GM12878 (cell line): ENCODE measurements around the gene NOXA1. TPM values are rescaled to one million over a fixed set of nuclear protein-coding genes. Genes with fewer than 3 reads are reported as not detected.

Source experiments
- ATAC-seq: fragments of 200-7000 bp; cut with Tn5 transposase; 3 replicates; pipeline ENCODE4 v1.9.1; 2020; ENCODE audit warnings: mild to moderate bottlenecking, moderate library complexity
- BruUV-seq: library from RNA; stranded (reverse); fragments of 400-500 nt; replicated peaks from 2 replicates; lab custom pipeline; 2021; lab: Mats Ljungman, UMichigan
- CTCF ChIA-PET: fragments of 300-600 bp; sonication (Branson Sonifier 250); formaldehyde crosslinking; extraction: SDS; loops from one replicate; lab custom pipeline; 2021; ENCODE audit warnings: inconsistent platforms; lab: Yijun Ruan, JAX
- POLR2A ChIA-PET: fragments of 350-600 bp; formaldehyde crosslinking; extraction: SDS; loops from one replicate; lab custom pipeline; 2021; ENCODE audit warnings: inconsistent platforms; lab: Charles Lee
- RAD21 ChIA-PET: fragments of 300-600 bp; sonication (Branson Sonifier 250); formaldehyde crosslinking; loops from one replicate; lab custom pipeline; 2023; ENCODE audit warnings: antibody characterized with exemption; ENCODE audit not compliant: unreplicated experiment; lab: Charles Lee
- SMC1A ChIA-PET: fragments of 300-600 bp; sonication (Branson Sonifier 250); formaldehyde crosslinking; loops from one replicate; lab custom pipeline; 2023; ENCODE audit not compliant: unreplicated experiment, uncharacterized antibody; lab: Charles Lee
- DNase-seq: peaks from one replicate; pipeline ENCODE4 v3.0.0-alpha.2; 2011; ENCODE audit warnings: low read depth, low spot score
- FAIRE-seq: peaks from 3 replicates; lab custom pipeline; 2011; peaks lifted over from hg19 to GRCh38; lab: Jason Lieb, UNC
- H2AFZ ChIP-seq: 2 replicates; pipeline ENCODE4 v1.6.0; 2011; ENCODE audit warnings: low read depth, low read length, control low read depth; ENCODE audit not compliant: control insufficient read depth
- H3K27ac ChIP-seq: 2 replicates; pipeline ENCODE4 v1.5.1; 2011; ENCODE audit warnings: control low read depth; ENCODE audit not compliant: control insufficient read depth, insufficient read depth
- H3K27me3 ChIP-seq, 2 experiments: replicated peaks in 1 of 2; 2 replicates each; pipeline versions ENCODE4 v1.6.0 to v1.6.1; 2011; ENCODE audit warnings: low read length in 1 of 2; ENCODE audit not compliant: control insufficient read depth in 2 of 2, insufficient read depth in 2 of 2
- H3K36me3 ChIP-seq, 2 experiments: 2 replicates each; pipeline ENCODE4 v1.5.1; 2011; ENCODE audit warnings: low read length in 1 of 2; ENCODE audit not compliant: control insufficient read depth in 2 of 2, insufficient read depth in 2 of 2
- H3K4me1 ChIP-seq: 2 replicates; pipeline ENCODE4 v1.6.1; 2011; ENCODE audit warnings: mild to moderate bottlenecking, low read length, moderate library complexity, mixed read lengths; ENCODE audit not compliant: control insufficient read depth, insufficient read depth
- H3K4me2 ChIP-seq: 2 replicates; pipeline ENCODE4 v1.6.0; 2011; ENCODE audit warnings: control low read depth; ENCODE audit not compliant: control insufficient read depth, insufficient read depth
- H3K4me3 ChIP-seq: fragments of 200-600 bp; sonication (generic); 2 replicates; pipeline ENCODE4 v1.5.1; 2016
- H3K79me2 ChIP-seq: 2 replicates; pipeline ENCODE4 v1.6.0; 2011; ENCODE audit warnings: low read length; ENCODE audit not compliant: control insufficient read depth, insufficient read depth
- H3K9ac ChIP-seq: 2 replicates; pipeline ENCODE4 v1.8.0; 2011; ENCODE audit warnings: low read length, control low read depth, mixed read lengths; ENCODE audit not compliant: control insufficient read depth, insufficient read depth
- H3K9me3 ChIP-seq: replicated peaks from 3 replicates; pipeline ENCODE4 v1.5.1; 2011; ENCODE audit warnings: mild to moderate bottlenecking, low read length; ENCODE audit not compliant: control insufficient read depth, insufficient read depth
- H4K20me1 ChIP-seq: 2 replicates; pipeline ENCODE4 v1.6.0; 2011; ENCODE audit not compliant: control insufficient read depth, insufficient read depth
- GABPA ChIP-seq: IDR thresholded peaks from 2 replicates; pipeline ENCODE4 v1.6.1; 2014; ENCODE audit warnings: antibody characterized with exemption, low read depth, mild to moderate bottlenecking, inconsistent platforms
- MTA3 ChIP-seq: IDR thresholded peaks from 2 replicates; pipeline ENCODE4 v1.6.1; 2012; ENCODE audit warnings: low read length, inconsistent platforms, borderline replicate concordance
- NFYB ChIP-seq: IDR thresholded peaks from 2 replicates; pipeline ENCODE4 v1.6.1; 2011; ENCODE audit warnings: low read depth, mild to moderate bottlenecking, low read length, improper control_type of control experiment, moderate library complexity; ENCODE audit not compliant: insufficient read depth
- NR2F1 ChIP-seq: fragments of 450-650 bp; conservative IDR thresholded peaks from 2 replicates; pipeline ENCODE4 v1.6.1; 2017; ENCODE audit warnings: mild to moderate bottlenecking
- RAD51 ChIP-seq: fragments of 450-650 bp; IDR thresholded peaks from 2 replicates; pipeline ENCODE4 v1.6.1; 2016; ENCODE audit warnings: moderate library complexity, mild to moderate bottlenecking, inconsistent platforms
- RELA ChIP-seq: fragments of 450-650 bp; IDR thresholded peaks from 2 replicates; pipeline ENCODE4 v1.8.0; 2014; ENCODE audit warnings: borderline replicate concordance; ENCODE audit not compliant: partially characterized antibody
- SUPT20H ChIP-seq: IDR thresholded peaks from 2 replicates; pipeline ENCODE4 v1.6.1; 2011; ENCODE audit warnings: low read depth, mild to moderate bottlenecking, low read length, moderate library complexity, borderline replicate concordance; ENCODE audit not compliant: control insufficient read depth
- WRNIP1 ChIP-seq: IDR thresholded peaks from 2 replicates; pipeline ENCODE4 v1.6.1; 2011; ENCODE audit warnings: low read depth, low read length, improper control_type of control experiment, borderline replicate concordance
- ZNF24 ChIP-seq: fragments of 450-650 bp; IDR thresholded peaks from 2 replicates; pipeline ENCODE4 v1.6.1; 2017; ENCODE audit warnings: antibody characterized with exemption, mild to moderate bottlenecking
- WGBS: methylation state at CpG from one replicate; pipeline ENCODE4 v1.1.6; 2016; ENCODE audit warnings: low lambda C conversion rate; ENCODE audit not compliant: insufficient replicate concordance, insufficient coverage; ENCODE audit errors: missing lambda C conversion rate; 5-methylcytosine and 5-hydroxymethylcytosine counted together
- in situ Hi-C: fragments of 300-500 bp; cut with MboI; formaldehyde crosslinking; loops from 9 replicates; pipeline ENCODE4 v1.14.3; 2018; ENCODE audit warnings: mixed read lengths
- intact Hi-C: fragments of 100-400 bp; cut with micrococcal nuclease; formaldehyde crosslinking; loops from one replicate; pipeline ENCODE4 v1.14.2; 2022; ENCODE audit not compliant: unreplicated experiment
- polyA plus RNA-seq, 11 experiments: library from polyadenylated mRNA; depleted of rRNA in 4 of 11; unstranded in 6 of 11; stranded (reverse) in 5 of 11; fragments of >200 nt; fragmentation: Nextera tagmentation in 4 of 11; fragmentation: Illumina TruSeq in 1 of 11; extraction: Ambion mirVana in 4 of 11; extraction: Trizol in 1 of 11; gene quantifications; 1 replicate in 1 of 11; 2 replicates in 10 of 11; pipeline versions ENCODE4 v1.2.1 to v1.2.3, GENCODE V29; 2011 to 2016; ENCODE audit warnings: inconsistent platforms in 2 of 11, missing spikeins in 2 of 11, low read depth in 1 of 11
- total RNA-seq, 4 experiments: library from RNA; depleted of rRNA in 3 of 4; stranded (reverse); fragments of >200 nt in 3 of 4; fragmentation: Illumina TruSeq in 1 of 4; extraction: Trizol in 1 of 4; gene quantifications; 2 replicates each; pipeline versions ENCODE4 v1.2.1 to v1.2.3, GENCODE V29; 2013 to 2021
- TF ChIP-seq, protein P1 (sequence below): IDR thresholded peaks from 2 replicates; pipeline ENCODE4 v1.6.1; 2012; ENCODE audit warnings: low read length, inconsistent platforms
- TF ChIP-seq, protein P2 (sequence below): fragments of 450-650 bp; IDR thresholded peaks from 2 replicates; pipeline ENCODE4 v1.6.1; 2016; ENCODE audit warnings: mild to moderate bottlenecking

NOXA1 gene
- total and polyA plus RNA-seq, 10 of the 15 experiments (the other 5 are each of a cell fraction or from before 2014, with no cell fraction given) = 0.08 to 0.20 TPM; not detected in 8

GRCh38 chr9:137444106-137444790 lies 21.1 kb downstream of the NOXA1 start:
- Histone ChIP-seq H3K9me3 (no peaks in the 10 kb centered on the region), H3K36me3 (no peaks in the 10 kb centered on the region), H3K4me3 (no peak overlapping the region), H3K4me1 (peaks cover 8% of the 10 kb centered on the region), H3K9ac (no peak overlapping the region), H3K27me3 (no peaks in the 10 kb centered on the region), H4K20me1 (no peaks in the 10 kb centered on the region), H3K27ac (no peak overlapping the region), H3K79me2 (no peaks in the 10 kb centered on the region), H2AFZ (no peak overlapping the region), H3K4me2 (no peak overlapping the region)
- no TSS peak for BruUV-seq
- ChIA-PET CTCF (interaction anchor here (0.7 to 3.9 kb wide), 6 partner anchors 16 to 208 kb away, joined by 3 to 25 read pairs (median 6); partner anchors contain the start of genes EXD3 and NOXA1), RAD21 (interaction anchor here (1.3 kb wide), 1 partner anchor 142 kb away, joined by 6 read pairs; the partner anchor contains the start of gene NRARP), POLR2A (interaction anchor here (1.4 kb wide), 1 partner anchor 22 kb away, joined by 5 read pairs; the partner anchor contains the start of genes EXD3 and NOXA1), SMC1A (interaction anchor here (1.0 to 1.8 kb wide), 3 partner anchors 14 to 158 kb away, joined by 3 to 7 read pairs (median 3); no protein-coding TSS in a partner anchor)
- intact Hi-C loops (loop anchor here (2.0 kb wide), 3 partner anchors 21 to 157 kb away; partner anchors contain the start of genes EXD3 and NOXA1), in situ Hi-C loops (no loop called here)
- 52% methylated on average over 14 of the region's 14 CpGs for WGBS
- ATAC-seq (no peak), FAIRE-seq (no peak), DNase-seq (no peak)
- TF ChIP-seq RELA = no peak
- TF ChIP-seq MTA3 = no peak
- TF ChIP-seq SUPT20H = no peak
- no peak for TF ChIP-seq GABPA
- TF ChIP-seq NFYB = no peak
- no peak for TF ChIP-seq WRNIP1
- TF ChIP-seq, protein P1, sequence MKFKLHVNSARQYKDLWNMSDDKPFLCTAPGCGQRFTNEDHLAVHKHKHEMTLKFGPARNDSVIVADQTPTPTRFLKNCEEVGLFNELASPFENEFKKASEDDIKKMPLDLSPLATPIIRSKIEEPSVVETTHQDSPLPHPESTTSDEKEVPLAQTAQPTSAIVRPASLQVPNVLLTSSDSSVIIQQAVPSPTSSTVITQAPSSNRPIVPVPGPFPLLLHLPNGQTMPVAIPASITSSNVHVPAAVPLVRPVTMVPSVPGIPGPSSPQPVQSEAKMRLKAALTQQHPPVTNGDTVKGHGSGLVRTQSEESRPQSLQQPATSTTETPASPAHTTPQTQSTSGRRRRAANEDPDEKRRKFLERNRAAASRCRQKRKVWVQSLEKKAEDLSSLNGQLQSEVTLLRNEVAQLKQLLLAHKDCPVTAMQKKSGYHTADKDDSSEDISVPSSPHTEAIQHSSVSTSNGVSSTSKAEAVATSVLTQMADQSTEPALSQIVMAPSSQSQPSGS = no peak
- TF ChIP-seq, protein P2, sequence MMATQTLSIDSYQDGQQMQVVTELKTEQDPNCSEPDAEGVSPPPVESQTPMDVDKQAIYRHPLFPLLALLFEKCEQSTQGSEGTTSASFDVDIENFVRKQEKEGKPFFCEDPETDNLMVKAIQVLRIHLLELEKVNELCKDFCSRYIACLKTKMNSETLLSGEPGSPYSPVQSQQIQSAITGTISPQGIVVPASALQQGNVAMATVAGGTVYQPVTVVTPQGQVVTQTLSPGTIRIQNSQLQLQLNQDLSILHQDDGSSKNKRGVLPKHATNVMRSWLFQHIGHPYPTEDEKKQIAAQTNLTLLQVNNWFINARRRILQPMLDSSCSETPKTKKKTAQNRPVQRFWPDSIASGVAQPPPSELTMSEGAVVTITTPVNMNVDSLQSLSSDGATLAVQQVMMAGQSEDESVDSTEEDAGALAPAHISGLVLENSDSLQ = no peak
- TF ChIP-seq RAD51 = no peak
- TF ChIP-seq ZNF24 = no peak
- no peak for TF ChIP-seq NR2F1
